ENCODE results near the gene DPP6. TPM values are rescaled to one million over a fixed set of nuclear protein-coding genes. Genes with fewer than 3 reads are reported as not detected.
A peak's percentile ranks its signal among the peaks of the same experiment; 100 is the strongest.

Gene DPP6
- total and polyA plus RNA-seq, 9 donors = 3.3 to 11.5 (median 4.7) TPM

GRCh38 chr7:154794147-154794780 is 742.1 kb downstream of the DPP6 start:
- Histone ChIP-seq H3K4me3 (ENCODE audit: low read length) (no peak overlapping the region), H3K27ac (ENCODE audit: low read length) (no peak overlapping the region), H3K4me1 (ENCODE audit: control insufficient read depth, insufficient read depth, low read length) (peaks cover 11% of the 10 kb centered on the region), H3K36me3 (ENCODE audit: control insufficient read depth, insufficient read depth, low read length) (no peaks in the 10 kb centered on the region), H3K9me3 (replicated peaks; ENCODE audit: control insufficient read depth, low read depth, low read length) (no peaks in the 10 kb centered on the region), H3K27me3 (ENCODE audit: control insufficient read depth, insufficient read depth, low read length) (no peaks in the 10 kb centered on the region)
- DNase-seq = no peak
- WGBS (ENCODE audit: insufficient coverage) = 10% methylated on average over 47 of the region's 50 CpGs

- Histone ChIP-seq H3K4me1 (ENCODE audit: control insufficient read depth, insufficient read depth, low read length) (peaks cover 11% of the 10 kb centered on the region), H3K9me3 (replicated peaks; ENCODE audit: control insufficient read depth, low read depth, low read length) (no peaks in the 10 kb centered on the region), H3K4me3 (ENCODE audit: low read length) (no peak overlapping the region), H3K27ac (ENCODE audit: low read length) (no peak overlapping the region), H3K27me3 (ENCODE audit: control insufficient read depth, insufficient read depth, low read length) (no peaks in the 10 kb centered on the region), H3K36me3 (ENCODE audit: control insufficient read depth, insufficient read depth, low read length) (no peaks in the 10 kb centered on the region)
- no peak for DNase-seq
- 77% methylated on average over 2 of the region's 4 CpGs for WGBS (ENCODE audit: insufficient coverage)
These were observed 742.8 kb downstream of the DPP6 start for GRCh38 chr7:154795014-154795413.

GRCh38 chr7:154795437-154795836 is 743.2 kb downstream of the DPP6 start:
- WGBS (ENCODE audit: insufficient coverage) = 54% methylated on average over 10 of the region's 13 CpGs
- DNase-seq = peak; percentile 48
- peaks cover 11% of the 10 kb centered on the region for H3K4me1 ChIP-seq (ENCODE audit: control insufficient read depth, insufficient read depth, low read length)
- no peaks in the 10 kb centered on the region for H3K36me3 ChIP-seq (ENCODE audit: control insufficient read depth, insufficient read depth, low read length)
- H3K9me3 ChIP-seq (replicated peaks; ENCODE audit: control insufficient read depth, low read depth, low read length) = no peaks in the 10 kb centered on the region
- no peak overlapping the region for H3K27ac ChIP-seq (ENCODE audit: low read length)
- no peaks in the 10 kb centered on the region for H3K27me3 ChIP-seq (ENCODE audit: control insufficient read depth, insufficient read depth, low read length)
- no peak overlapping the region for H3K4me3 ChIP-seq (ENCODE audit: low read length)

GRCh38 chr7:154804449-154804848 is 752.3 kb downstream of the DPP6 start:
- Histone ChIP-seq H3K4me1 (ENCODE audit: control insufficient read depth, insufficient read depth, low read length) (no peaks in the 10 kb centered on the region), H3K9me3 (replicated peaks; ENCODE audit: control insufficient read depth, low read depth, low read length) (no peaks in the 10 kb centered on the region), H3K27ac (ENCODE audit: low read length) (no peak overlapping the region), H3K36me3 (ENCODE audit: control insufficient read depth, insufficient read depth, low read length) (no peaks in the 10 kb centered on the region), H3K27me3 (ENCODE audit: control insufficient read depth, insufficient read depth, low read length) (no peaks in the 10 kb centered on the region), H3K4me3 (ENCODE audit: low read length) (no peak overlapping the region)
- WGBS (ENCODE audit: insufficient coverage) = 90% methylated on average over 2 of the region's 3 CpGs
- DNase-seq = no peak

- Histone ChIP-seq H3K4me3 (ENCODE audit: low read length) (no peak overlapping the region), H3K27ac (ENCODE audit: low read length) (no peak overlapping the region), H3K27me3 (ENCODE audit: control insufficient read depth, insufficient read depth, low read length) (no peaks in the 10 kb centered on the region), H3K9me3 (replicated peaks; ENCODE audit: control insufficient read depth, low read depth, low read length) (peaks cover 13% of the 10 kb centered on the region), H3K36me3 (ENCODE audit: control insufficient read depth, insufficient read depth, low read length) (no peaks in the 10 kb centered on the region), H3K4me1 (ENCODE audit: control insufficient read depth, insufficient read depth, low read length) (no peaks in the 10 kb centered on the region)
- no CpG with 5 or more reads among the region's 1 CpG for WGBS (ENCODE audit: insufficient coverage)
- no peak for DNase-seq
These were observed 759.8 kb downstream of the DPP6 start for GRCh38 chr7:154812027-154812426.

GRCh38 chr7:154817224-154817896 is 765.2 kb downstream of the DPP6 start:
- no peak for DNase-seq
- 79% methylated on average over 7 of the region's 7 CpGs for WGBS (ENCODE audit: insufficient coverage)
- no peaks in the 10 kb centered on the region for H3K36me3 ChIP-seq (ENCODE audit: control insufficient read depth, insufficient read depth, low read length)
- H3K27me3 ChIP-seq (ENCODE audit: control insufficient read depth, insufficient read depth, low read length) = no peaks in the 10 kb centered on the region
- H3K9me3 ChIP-seq (replicated peaks; ENCODE audit: control insufficient read depth, low read depth, low read length) = peaks cover 2% of the 10 kb centered on the region
- H3K27ac ChIP-seq (ENCODE audit: low read length) = no peak overlapping the region
- no peaks in the 10 kb centered on the region for H3K4me1 ChIP-seq (ENCODE audit: control insufficient read depth, insufficient read depth, low read length)
- H3K4me3 ChIP-seq (ENCODE audit: low read length) = no peak overlapping the region

- DNase-seq = no peak
- WGBS (ENCODE audit: insufficient coverage) = 90% methylated on average over 1 of the region's 2 CpGs
- H3K4me3 ChIP-seq (ENCODE audit: low read length) = no peak overlapping the region
- no peaks in the 10 kb centered on the region for H3K9me3 ChIP-seq (replicated peaks; ENCODE audit: control insufficient read depth, low read depth, low read length)
- H3K27ac ChIP-seq (ENCODE audit: low read length) = no peak overlapping the region
- no peaks in the 10 kb centered on the region for H3K4me1 ChIP-seq (ENCODE audit: control insufficient read depth, insufficient read depth, low read length)
- peaks cover 4% of the 10 kb centered on the region for H3K27me3 ChIP-seq (ENCODE audit: control insufficient read depth, insufficient read depth, low read length)
- no peaks in the 10 kb centered on the region for H3K36me3 ChIP-seq (ENCODE audit: control insufficient read depth, insufficient read depth, low read length)
These were observed 774.8 kb downstream of the DPP6 start for GRCh38 chr7:154827007-154827406.

- H3K4me3 ChIP-seq (ENCODE audit: low read length) = no peak overlapping the region
- DNase-seq = peak; percentile 25
- WGBS (ENCODE audit: insufficient coverage) = 72% methylated on average over 10 of the region's 12 CpGs
- H3K27me3 ChIP-seq (ENCODE audit: control insufficient read depth, insufficient read depth, low read length) = peaks cover 2% of the 10 kb centered on the region
- H3K9me3 ChIP-seq (replicated peaks; ENCODE audit: control insufficient read depth, low read depth, low read length) = no peaks in the 10 kb centered on the region
- H3K36me3 ChIP-seq (ENCODE audit: control insufficient read depth, insufficient read depth, low read length) = no peaks in the 10 kb centered on the region
- H3K27ac ChIP-seq (ENCODE audit: low read length) = no peak overlapping the region
- peaks cover 5% of the 10 kb centered on the region for H3K4me1 ChIP-seq (ENCODE audit: control insufficient read depth, insufficient read depth, low read length)
These were observed 780.5 kb downstream of the DPP6 start for GRCh38 chr7:154832557-154833138.

- H3K27ac ChIP-seq (ENCODE audit: low read length) = no peak overlapping the region
- H3K9me3 ChIP-seq (replicated peaks; ENCODE audit: control insufficient read depth, low read depth, low read length) = no peaks in the 10 kb centered on the region
- H3K27me3 ChIP-seq (ENCODE audit: control insufficient read depth, insufficient read depth, low read length) = no peaks in the 10 kb centered on the region
- DNase-seq = peak; percentile 4
- peaks cover 5% of the 10 kb centered on the region for H3K4me1 ChIP-seq (ENCODE audit: control insufficient read depth, insufficient read depth, low read length)
- no peaks in the 10 kb centered on the region for H3K36me3 ChIP-seq (ENCODE audit: control insufficient read depth, insufficient read depth, low read length)
- H3K4me3 ChIP-seq (ENCODE audit: low read length) = no peak overlapping the region
- WGBS (ENCODE audit: insufficient coverage) = 58% methylated on average over 2 of the region's 13 CpGs
These were observed 783.8 kb downstream of the DPP6 start for GRCh38 chr7:154836021-154836448.

GRCh38 chr7:154837087-154837486 is 784.9 kb downstream of the DPP6 start:
- 95% methylated on average over 7 of the region's 8 CpGs for whole genome bisulfite sequencing (ENCODE audit: insufficient coverage)
- no peak overlapping the region for H3K4me3 ChIP-seq (ENCODE audit: low read length)
- H3K36me3 ChIP-seq (ENCODE audit: control insufficient read depth, insufficient read depth, low read length) = no peaks in the 10 kb centered on the region
- no peaks in the 10 kb centered on the region for H3K9me3 ChIP-seq (replicated peaks; ENCODE audit: control insufficient read depth, low read depth, low read length)
- H3K4me1 ChIP-seq (ENCODE audit: control insufficient read depth, insufficient read depth, low read length) = peaks cover 5% of the 10 kb centered on the region
- no peak overlapping the region for H3K27ac ChIP-seq (ENCODE audit: low read length)
- H3K27me3 ChIP-seq (ENCODE audit: control insufficient read depth, insufficient read depth, low read length) = no peaks in the 10 kb centered on the region
- DNase-seq = no peak
